CD1c-positive myeloid dendritic cell (primary cell): ENCODE measurements around the gene THAP6.
A peak's percentile ranks its signal among the peaks of the same experiment; 100 is the strongest.
"Not testable (repeated sequence)": the region's sequence is repeated elsewhere in the genome, so short reads cannot be mapped to it uniquely, and the experiment has no call there.

Experiments used
- DNase-seq: peaks from one replicate; pipeline ENCODE4 v3.0.0-alpha.2; 2016; ENCODE audit errors: extremely low spot score

THAP6 gene

DNA sequence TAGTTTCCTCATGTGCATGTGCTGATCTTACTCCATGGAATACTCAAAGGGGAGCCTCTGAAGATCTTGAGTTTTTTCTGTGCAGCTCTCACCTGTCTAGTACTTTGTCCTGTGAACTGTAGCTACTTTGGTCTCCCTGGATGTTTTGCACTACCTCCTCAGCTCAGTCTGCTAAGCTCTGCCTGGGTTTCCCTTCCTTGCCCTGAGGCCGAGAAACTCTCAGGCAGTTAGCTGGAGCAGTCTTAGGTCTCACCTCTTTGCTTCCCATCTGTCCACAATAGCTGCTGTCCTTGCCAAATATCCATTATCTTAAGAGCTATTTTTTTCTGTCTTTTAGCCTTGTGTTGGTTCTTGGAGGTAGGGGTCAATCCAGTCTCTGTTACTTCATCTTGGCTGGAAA lies 11.6 kb downstream of the THAP6 start:
- DNase-seq: no peak

- no peak for DNase-seq
These were observed 13.2 kb downstream of the THAP6 start for GRCh38 chr4:75527482-75527881.

- no peak for DNase-seq
These were observed 16.5 kb downstream of the THAP6 start for GRCh38 chr4:75530556-75531322.

DNA sequence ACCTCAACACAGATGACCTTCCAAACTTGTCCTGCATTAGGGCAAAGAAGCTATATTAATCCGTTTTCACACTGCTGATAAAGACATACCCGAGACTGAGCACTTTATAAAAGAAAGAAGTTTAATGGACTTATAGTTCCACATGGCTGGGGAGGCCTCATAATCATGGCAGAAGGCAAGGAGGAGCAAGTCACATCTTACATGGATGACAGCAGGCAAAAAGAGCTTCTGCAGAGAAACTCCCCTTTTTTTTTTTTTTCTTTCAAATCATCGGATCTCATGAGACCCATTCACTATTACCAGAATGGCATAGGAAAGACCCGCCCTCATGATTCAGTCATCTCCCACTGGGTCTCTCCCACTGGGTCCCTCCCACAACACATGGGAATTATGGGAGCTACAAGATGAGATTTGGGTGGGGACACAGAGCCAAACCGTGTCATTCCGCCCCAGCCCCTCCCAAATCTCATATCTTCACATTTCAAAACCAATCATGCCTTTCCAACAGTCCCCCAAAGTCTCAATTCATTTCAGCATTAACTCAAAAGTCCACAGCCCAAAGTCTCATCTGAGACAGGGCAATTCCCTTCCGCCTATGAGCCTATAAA lies 17.4 kb downstream of the THAP6 start:
- DNase-seq: not testable (repeated sequence)

DNA sequence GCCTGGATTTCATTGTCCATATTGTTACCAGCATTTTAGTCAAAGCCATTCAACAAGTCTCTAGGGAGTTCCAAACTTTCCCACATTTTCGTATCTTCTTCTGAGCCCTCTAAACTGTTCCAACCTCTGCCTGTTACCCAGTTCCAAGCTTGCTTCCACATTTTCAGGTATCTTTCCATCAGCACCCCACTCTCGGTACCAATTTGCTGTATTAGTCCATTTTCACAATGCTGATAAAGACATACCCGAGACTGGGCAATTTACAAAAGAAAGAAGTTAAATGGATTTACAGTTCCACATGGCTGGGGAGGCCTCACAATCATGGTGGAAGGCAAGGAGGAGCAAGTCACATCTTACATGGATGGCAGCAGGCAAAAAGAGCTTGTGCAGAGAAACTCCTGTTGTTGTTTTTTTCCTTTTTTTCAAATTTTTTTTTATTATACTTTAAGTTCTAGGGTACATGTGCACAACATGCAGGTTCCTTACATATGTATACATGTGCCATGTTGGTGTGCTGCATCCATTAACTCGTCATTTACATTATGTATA lies 19.1 kb downstream of the THAP6 start:
- DNase-seq: not testable (repeated sequence)

DNA sequence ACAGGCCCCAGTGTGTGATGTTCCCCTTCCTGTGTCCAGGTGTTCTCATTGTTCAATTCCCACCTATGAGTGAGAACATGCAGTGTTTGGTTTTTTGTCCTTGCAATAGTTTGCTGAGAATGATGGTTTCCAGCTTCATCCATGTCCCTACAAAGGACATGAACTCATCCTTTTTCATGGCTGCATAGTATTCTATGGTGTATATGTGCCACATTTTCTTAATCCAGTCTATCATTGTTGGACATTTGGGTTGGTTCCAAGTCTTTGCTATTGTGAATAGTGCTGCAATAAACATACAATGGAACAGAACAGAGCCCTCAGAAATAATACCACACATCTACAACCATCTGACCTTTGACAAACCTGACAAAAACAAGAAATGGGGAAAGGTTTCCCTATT lies 19.7 kb downstream of the THAP6 start:
- not testable (repeated sequence) for DNase-seq

DNA sequence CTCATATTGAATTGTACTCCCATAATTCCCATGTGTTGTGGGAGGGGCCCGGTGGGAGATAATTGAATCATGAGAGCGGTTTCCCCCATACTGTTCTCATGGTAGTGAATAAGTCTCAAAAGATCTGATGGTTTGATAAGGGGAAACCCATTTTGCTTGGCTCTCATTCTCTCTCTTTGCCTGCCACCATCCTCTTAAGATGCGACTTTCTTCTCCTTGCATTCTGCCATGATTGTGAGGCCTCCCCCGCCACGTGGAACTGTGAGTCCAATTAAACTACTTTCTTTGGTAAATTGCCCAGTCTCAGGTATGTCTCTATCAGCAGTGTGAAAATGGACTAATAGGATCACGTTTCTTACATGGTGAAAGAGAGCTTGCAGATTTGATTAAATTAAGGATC lies 23.0 kb downstream of the THAP6 start:
- not testable (repeated sequence) for DNase-seq

DNA sequence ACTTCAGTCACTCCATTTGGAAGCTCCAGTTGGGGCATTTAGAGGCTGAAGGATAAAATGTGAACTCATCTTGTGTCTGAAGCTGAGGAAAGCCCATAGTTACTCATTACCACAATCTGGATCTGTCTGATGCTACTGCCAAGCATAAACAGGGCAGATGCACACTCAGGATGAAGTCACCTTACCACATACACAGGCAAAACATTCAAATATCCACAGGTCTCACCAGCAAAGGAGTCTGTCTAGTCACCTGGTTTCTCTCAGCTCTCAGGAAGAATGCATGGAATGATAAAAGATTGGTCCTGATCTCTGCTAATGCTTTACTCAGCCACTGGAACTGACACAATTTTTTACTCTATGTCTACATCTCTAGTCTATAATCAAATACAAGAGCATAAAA lies 28.6 kb downstream of the THAP6 start:
- DNase-seq: no peak

DNA sequence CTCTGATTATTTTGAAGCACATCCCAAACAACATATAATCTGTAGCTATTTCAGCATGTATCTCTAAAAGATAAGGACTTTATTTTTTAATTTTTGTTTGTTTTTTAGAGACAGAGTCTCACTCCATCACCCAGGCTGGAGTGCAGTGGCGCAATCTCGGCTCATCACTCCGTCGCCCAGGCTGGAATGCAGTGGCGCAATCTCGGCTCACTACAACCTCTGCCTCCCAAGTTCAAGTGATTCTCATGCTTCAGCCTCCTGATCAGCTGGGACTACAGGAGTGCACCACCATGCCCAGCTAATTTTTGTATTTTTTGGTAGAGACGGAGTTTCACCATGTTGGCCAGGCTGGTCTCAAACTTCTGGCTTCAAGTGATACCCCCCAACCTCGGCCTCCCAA lies 29.9 kb downstream of the THAP6 start:
- DNase-seq: not testable (repeated sequence)

DNA sequence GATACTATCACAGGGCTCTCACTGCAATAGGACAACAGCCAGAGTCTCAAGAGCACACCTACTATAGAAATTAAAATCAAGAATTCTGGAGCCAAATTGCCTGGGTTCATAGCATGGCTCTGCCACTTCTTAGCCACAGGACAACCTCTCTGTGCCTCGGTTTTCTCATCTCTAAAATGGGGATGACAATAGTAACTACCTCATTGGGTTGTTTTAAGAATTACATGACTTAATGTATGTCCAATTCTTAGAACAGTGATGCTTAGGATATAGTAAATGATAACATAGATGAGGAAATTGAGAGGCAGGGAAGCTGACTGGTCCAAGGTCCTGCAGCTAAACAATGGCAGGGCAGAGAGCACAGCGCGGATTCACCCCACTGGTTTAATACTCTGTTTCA lies 30.6 kb downstream of the THAP6 start:
- DNase-seq: no peak

DNA sequence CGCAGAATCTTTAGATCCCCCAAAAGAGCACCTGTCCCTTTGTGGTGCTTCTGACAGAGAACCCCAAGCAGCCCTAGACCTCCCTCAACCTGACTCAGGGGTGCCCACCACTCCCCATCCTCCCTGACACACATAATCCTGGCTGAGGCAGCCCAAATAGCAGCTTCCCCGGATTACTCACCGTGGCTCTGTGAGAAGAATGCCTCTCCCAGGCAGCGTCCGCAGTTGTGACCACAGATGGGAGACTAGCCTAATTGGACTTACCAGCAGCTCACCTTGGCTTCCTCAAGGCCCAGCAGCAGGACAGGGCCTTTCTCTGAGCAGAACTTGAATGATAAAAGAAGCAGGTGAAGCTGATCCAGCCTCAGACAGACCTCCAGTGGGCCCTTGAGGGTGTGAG lies 31.3 kb downstream of the THAP6 start:
- DNase-seq: no peak

- peak; percentile 50 for DNase-seq
These were observed 33.5 kb downstream of the THAP6 start for GRCh38 chr4:75547647-75548387.

- DNase-seq: no peak
These were observed 34.7 kb downstream of the THAP6 start for GRCh38 chr4:75549019-75549418.

DNA sequence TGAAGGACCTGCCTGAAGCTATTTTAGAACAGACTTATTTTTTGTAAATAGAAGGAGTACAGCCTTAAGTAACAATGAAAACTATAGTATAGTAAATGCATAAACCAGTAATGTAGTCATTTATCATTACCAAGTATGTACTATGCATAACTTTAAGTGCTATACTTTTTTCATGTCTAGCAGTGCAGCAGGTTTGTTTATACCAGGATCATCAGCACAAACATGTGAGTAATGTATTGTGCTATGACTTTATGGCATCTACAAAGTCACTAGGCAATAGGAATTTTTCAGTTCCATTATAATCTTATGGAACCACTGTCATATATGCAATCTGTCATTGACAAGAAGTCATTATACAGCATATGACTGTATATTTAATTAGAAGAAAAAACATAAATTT lies 38.2 kb downstream of the THAP6 start:
- no peak for DNase-seq

DNA sequence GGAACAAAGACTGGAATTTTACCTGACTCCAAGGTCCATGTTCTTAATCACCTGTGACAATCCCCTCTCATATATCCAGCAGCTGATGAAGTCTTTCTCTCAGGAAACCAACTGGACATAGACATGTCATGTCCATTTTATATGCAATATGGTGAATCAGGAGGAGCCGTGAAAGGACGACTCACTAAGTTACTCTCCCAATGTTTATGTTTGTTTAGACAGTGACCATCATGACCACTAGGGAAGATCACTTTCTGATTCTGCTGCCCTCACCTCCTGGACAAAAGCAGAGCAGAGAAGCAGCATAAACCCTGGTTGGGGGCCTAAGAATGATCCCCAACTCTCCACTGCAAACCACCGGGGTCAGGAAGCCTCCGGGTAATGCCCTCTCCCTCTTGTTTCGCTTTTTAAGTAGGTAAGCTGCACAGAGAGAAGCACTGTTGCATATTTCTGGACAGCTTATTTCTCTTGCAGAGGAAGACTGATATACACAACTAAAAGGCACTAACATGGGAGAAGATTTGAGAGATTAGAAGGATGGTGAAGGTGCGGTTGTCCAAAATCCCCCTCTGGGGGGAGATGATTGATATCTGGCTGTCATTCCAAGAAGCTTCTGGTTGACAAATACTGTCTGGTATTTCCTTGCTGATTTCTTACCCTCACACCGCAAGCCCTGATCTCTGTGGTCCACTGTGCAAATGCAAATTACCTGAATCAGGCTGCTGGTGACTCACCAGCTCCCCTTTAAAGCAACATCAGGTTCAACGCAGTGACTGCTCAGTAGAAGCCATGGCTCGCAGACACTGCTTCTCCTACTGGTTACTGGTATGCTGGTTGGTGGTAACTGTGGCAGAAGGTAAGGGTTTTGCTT lies 41.3 kb downstream of the THAP6 start, which contains the start of gene ODAPH:
Gene ODAPH (plus strand): TSS at position 773 of the 871 bp plus-strand sequence. CDS start 17 bp downstream, at position 790.
- DNase-seq: no peak

- DNase-seq: no peak
These were observed 43.4 kb downstream of the THAP6 start for GRCh38 chr4:75557696-75558095.

DNA sequence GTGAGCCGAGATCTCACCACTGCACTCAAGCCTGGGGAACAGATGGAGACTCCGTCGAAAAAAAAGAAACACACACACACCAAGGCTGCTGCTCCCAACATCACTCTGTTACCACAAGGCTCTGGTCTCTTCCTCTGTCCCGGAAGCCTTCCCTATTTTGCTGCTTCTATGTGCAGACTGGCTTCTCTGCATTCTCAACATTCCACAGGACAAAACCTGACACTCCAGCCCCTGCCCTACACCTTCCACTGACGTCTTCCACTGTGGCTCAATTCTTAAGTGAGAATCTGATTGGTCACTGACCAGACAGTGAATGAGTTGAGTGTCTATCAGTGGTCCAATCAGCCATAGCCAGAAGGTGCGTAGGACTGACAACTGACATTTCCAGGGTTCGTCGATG lies 47.5 kb downstream of the THAP6 start:
- DNase-seq: no peak

DNA sequence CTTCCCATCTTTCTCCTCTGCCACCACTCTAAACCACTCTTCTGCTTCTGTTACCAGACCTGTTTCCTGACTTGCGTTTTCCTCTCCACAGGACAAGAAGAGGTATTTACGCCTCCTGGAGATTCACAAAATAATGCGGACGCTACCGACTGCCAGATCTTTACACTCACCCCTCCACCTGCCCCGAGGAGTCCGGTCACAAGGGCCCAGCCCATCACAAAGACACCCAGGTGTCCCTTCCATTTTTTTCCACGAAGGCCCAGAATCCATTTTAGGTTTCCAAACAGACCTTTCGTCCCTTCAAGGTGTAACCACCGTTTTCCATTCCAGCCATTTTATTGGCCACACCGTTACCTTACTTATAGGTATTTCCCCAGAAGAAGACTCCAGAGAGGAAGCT lies 49.8 kb downstream of the THAP6 start:
- DNase-seq: no peak

DNA sequence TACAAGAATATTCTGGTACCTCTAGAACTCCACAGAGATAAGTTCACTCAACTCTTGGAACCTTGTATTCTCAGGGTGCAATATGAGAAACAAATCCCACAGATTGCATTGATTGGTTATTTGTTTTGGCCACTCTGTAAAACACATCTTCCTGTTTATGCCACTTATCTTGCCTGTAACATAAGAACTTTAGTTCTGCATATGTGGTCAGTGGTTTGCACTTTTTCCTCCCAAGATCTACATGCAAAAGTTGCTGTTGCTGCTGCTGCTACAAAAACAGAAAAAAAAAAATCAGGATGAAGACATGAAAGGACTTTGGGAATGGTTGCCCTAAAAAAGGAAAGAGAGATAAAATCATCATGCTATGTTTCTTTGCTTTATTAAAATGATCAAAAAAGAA lies 51.2 kb downstream of the THAP6 start:
- no peak for DNase-seq

DNA sequence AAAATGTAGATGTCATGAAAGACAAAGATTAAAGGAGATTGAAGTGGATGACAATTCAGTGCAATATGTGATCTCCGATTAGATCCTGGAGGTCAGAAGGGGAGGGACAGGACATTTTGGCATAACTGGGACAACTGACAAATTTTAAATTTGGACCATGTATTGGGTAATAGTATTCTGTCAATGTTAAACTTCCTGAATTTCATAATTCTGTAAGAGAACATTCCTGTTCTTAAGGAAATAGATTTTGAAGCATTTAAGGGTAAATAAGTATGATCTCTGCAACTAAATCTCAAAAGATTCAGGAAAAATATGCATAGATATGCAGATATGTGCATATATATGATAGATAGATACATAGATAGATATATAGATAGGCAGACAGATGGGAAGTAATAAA lies 52.6 kb downstream of the THAP6 start:
- no peak for DNase-seq

DNA sequence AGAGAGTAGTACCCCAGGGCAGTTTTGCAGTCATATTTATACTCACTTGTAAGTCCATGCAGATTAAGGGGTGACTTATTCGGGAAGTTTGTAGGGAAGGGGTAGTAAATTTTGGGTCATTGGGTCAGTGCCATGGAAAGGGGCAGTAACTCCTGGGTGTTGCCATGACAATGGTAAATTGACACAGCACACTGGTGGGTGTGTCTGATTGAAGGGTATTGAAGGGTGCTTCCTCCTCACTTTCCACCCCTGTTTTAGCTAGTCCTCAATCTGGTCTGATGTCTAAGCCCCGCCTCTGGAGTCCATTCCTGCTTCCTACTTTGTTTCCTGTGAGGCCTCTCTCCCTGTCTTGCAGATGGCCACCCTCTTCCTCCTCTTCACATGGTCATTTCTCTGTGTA lies 53.5 kb downstream of the THAP6 start:
- no peak for DNase-seq
